Breast epithelium (tissue), 4 donors: ENCODE measurements around the gene SIRT3. TPM values are rescaled to one million over a fixed set of nuclear protein-coding genes. Genes with fewer than 3 reads are reported as not detected.
A peak's percentile ranks its signal among the peaks of the same experiment; 100 is the strongest.
"Not testable (repeated sequence)": the region's sequence is repeated elsewhere in the genome, so short reads cannot be mapped to it uniquely, and the experiment has no call there.

Experiments
- DNase-seq, 2 donors: peaks; one replicate each; pipeline ENCODE4 v3.0.0-alpha.2; 2019; ENCODE audit warnings: low spot score in 2 of 2
- H3K27ac ChIP-seq, 2 donors: fragments of 200-600 bp; sonication (generic) in 1 of 2; one replicate each; pipeline ENCODE4 v1.5.1; 2016 to 2019; ENCODE audit warnings: mild to moderate bottlenecking in 1 of 2
- H3K27me3 ChIP-seq, 2 donors: fragments of 200-600 bp; sonication (generic) in 1 of 2; one replicate each; pipeline versions ENCODE4 v1.5.1 to v1.6.0; 2017 to 2019; ENCODE audit warnings: control low read depth in 1 of 2, mild to moderate bottlenecking in 1 of 2
- H3K36me3 ChIP-seq: fragments of 200-600 bp; one replicate; pipeline ENCODE4 v1.5.1; 2019
- H3K4me1 ChIP-seq, 2 donors: fragments of 200-600 bp; sonication (generic); one replicate each; pipeline ENCODE4 v1.5.1; 2016 to 2019; ENCODE audit warnings: control low read depth in 1 of 2
- H3K4me3 ChIP-seq, 3 donors: fragments of 200-600 bp; sonication (generic); 1 replicate in 2 of 3; 2 replicates in 1 of 3; pipeline ENCODE4 v1.5.1; 2016 to 2019; ENCODE audit warnings: mild to moderate bottlenecking in 3 of 3, moderate library complexity in 2 of 3
- H3K9me3 ChIP-seq, 2 donors: fragments of 200-600 bp; sonication (generic) in 1 of 2; one replicate each; pipeline ENCODE4 v1.5.1; 2016 to 2019; ENCODE audit warnings: control low read depth in 1 of 2
- CTCF ChIP-seq, 3 donors: fragments of 450-650 bp; IDR thresholded peaks; one replicate each; pipeline ENCODE4 v1.5.1; 2016 to 2017; ENCODE audit warnings: antibody characterized with exemption in 3 of 3, mild to moderate bottlenecking in 3 of 3, moderate library complexity in 3 of 3
- POLR2A ChIP-seq: fragments of 450-650 bp; IDR thresholded peaks from one replicate; pipeline ENCODE4 v1.6.1; 2016; ENCODE audit warnings: antibody characterized with exemption, mild to moderate bottlenecking, moderate library complexity
- POLR2AphosphoS5 ChIP-seq, 3 donors: sonication (generic); formaldehyde crosslinking; IDR thresholded peaks; one replicate each; pipeline ENCODE4 v1.6.1; 2017; ENCODE audit warnings: antibody characterized with exemption in 3 of 3
- intact Hi-C: fragments of 100-400 bp; cut with DNase I; formaldehyde crosslinking; loops from one replicate; pipeline ENCODE4 v1.15.1; 2023; ENCODE audit warnings: low total_unique reads
- total RNA-seq, 3 donors: library from RNA; depleted of rRNA; stranded (reverse); fragments of >200 nt; gene quantifications; one replicate each; pipeline ENCODE4 v1.1.0, GENCODE V29; 2016

The SIRT3 gene
- total RNA-seq, 3 donors from 2014 or later = 17.3 to 21.4 (median 19.3) TPM

- intact Hi-C loops = no loop called here
- DNase-seq = peak in 1 of 2 donors; percentile 30
- Histone ChIP-seq H3K27me3 (no peaks in the 10 kb centered on the region), H3K36me3 (no peaks in the 10 kb centered on the region), H3K4me3 (no peak overlapping the region), H3K9me3 (no peaks in the 10 kb centered on the region), H3K4me1 (no peaks in the 10 kb centered on the region), H3K27ac (no peak overlapping the region)
- no peak for TF ChIP-seq POLR2AphosphoS5 (IDR thresholded peaks at IDR 0.05)
- no peak for TF ChIP-seq CTCF (IDR thresholded peaks at IDR 0.05)
- no peak for TF ChIP-seq POLR2A
Measured at GRCh38 chr11:223026-223789, 12.9 kb downstream of the SIRT3 start.

GRCh38 chr11:221998-222789 is 13.9 kb downstream of the SIRT3 start:
- intact Hi-C loops = no loop called here
- Histone ChIP-seq H3K4me1 (no peaks in the 10 kb centered on the region), H3K9me3 (no peaks in the 10 kb centered on the region), H3K36me3 (no peaks in the 10 kb centered on the region), H3K27ac (no peak overlapping the region), H3K4me3 (no peak overlapping the region), H3K27me3 (no peaks in the 10 kb centered on the region)
- peak in 1 of 2 donors; percentile 45 for DNase-seq
- TF ChIP-seq POLR2AphosphoS5 (IDR thresholded peaks at IDR 0.05) (no peak), POLR2A (no peak), CTCF (IDR thresholded peaks at IDR 0.05) (no peak)

- H3K36me3 ChIP-seq = no peaks in the 10 kb centered on the region
- peak in 1 of 2 donors; percentile 1 for DNase-seq
- H3K27me3 ChIP-seq = no peaks in the 10 kb centered on the region
- no peaks in the 10 kb centered on the region for H3K4me1 ChIP-seq
- no peak overlapping the region for H3K4me3 ChIP-seq
- H3K9me3 ChIP-seq = no peaks in the 10 kb centered on the region
- TF ChIP-seq POLR2A (no peak), POLR2AphosphoS5 (IDR thresholded peaks at IDR 0.05) (no peak), CTCF (IDR thresholded peaks at IDR 0.05) (no peak)
- intact Hi-C loops = no loop called here
- no peak overlapping the region for H3K27ac ChIP-seq
Measured at GRCh38 chr11:221539-221938, 14.6 kb downstream of the SIRT3 start.

GRCh38 chr11:220641-221215 is 15.4 kb downstream of the SIRT3 start:
- intact Hi-C loops, DNase-seq, H3K4me3 ChIP-seq, H3K27me3 ChIP-seq, H3K9me3 ChIP-seq, H3K4me1 ChIP-seq, H3K36me3 ChIP-seq, H3K27ac ChIP-seq: not testable (repeated sequence)

GRCh38 chr11:218815-219593 is 17.1 kb downstream of the SIRT3 start:
- Histone ChIP-seq H3K9me3 (no peaks in the 10 kb centered on the region), H3K27ac (no peak overlapping the region), H3K36me3 (peaks cover 4% of the 10 kb centered on the region), H3K27me3 (no peaks in the 10 kb centered on the region), H3K4me3 (no peak overlapping the region), H3K4me1 (no peaks in the 10 kb centered on the region)
- TF ChIP-seq CTCF (IDR thresholded peaks at IDR 0.05) (no peak), POLR2AphosphoS5 (IDR thresholded peaks at IDR 0.05) (no peak)
- intact Hi-C loops = no loop called here
- DNase-seq = peak in 1 of 2 donors; percentile 46
